Endodermal cell (in vitro differentiated cells): ENCODE data around the gene DHX8. TPM values are rescaled to one million over a fixed set of nuclear protein-coding genes. Genes with fewer than 3 reads are reported as not detected.
A peak's percentile ranks its signal among the peaks of the same experiment; 100 is the strongest.
"Not testable (repeated sequence)": the region's sequence is repeated elsewhere in the genome, so short reads cannot be mapped to it uniquely, and the experiment has no call there.

ENCODE experiments used
- DNase-seq: peaks from one replicate; pipeline ENCODE4 v3.0.0-alpha.2; 2017
- H3K27ac ChIP-seq: 2 replicates; pipeline ENCODE4 v1.5.1; 2013; ENCODE audit warnings: mild to moderate bottlenecking, low read depth, low read length, moderate library complexity
- H3K27me3 ChIP-seq: 2 replicates; pipeline ENCODE4 v1.6.1; 2013; ENCODE audit warnings: mild to moderate bottlenecking, low read length, moderate library complexity; ENCODE audit not compliant: insufficient read depth, control insufficient read depth, poor library complexity, severe bottlenecking
- H3K36me3 ChIP-seq: 2 replicates; pipeline ENCODE4 v1.7.0; 2013; ENCODE audit warnings: mild to moderate bottlenecking, low read length, moderate library complexity; ENCODE audit not compliant: control insufficient read depth, insufficient read depth
- H3K4me1 ChIP-seq: one replicate; pipeline ENCODE4 v1.7.0; 2013; ENCODE audit warnings: low read length; ENCODE audit not compliant: control insufficient read depth, insufficient read depth
- H3K4me3 ChIP-seq: 2 replicates; pipeline ENCODE4 v1.5.1; 2013; ENCODE audit warnings: mild to moderate bottlenecking, low read length, moderate library complexity
- H3K9ac ChIP-seq: 2 replicates; pipeline ENCODE4 v1.6.1; 2013; ENCODE audit warnings: mild to moderate bottlenecking, low read length, moderate library complexity; ENCODE audit not compliant: poor library complexity, severe bottlenecking; ENCODE audit errors: extremely low read depth
- H3K9me3 ChIP-seq: 2 replicates; pipeline ENCODE4 v1.6.1; 2013; ENCODE audit warnings: mild to moderate bottlenecking, low read length, moderate library complexity; ENCODE audit not compliant: control insufficient read depth
- H3K27ac Mint-ChIP-seq: 2 replicates; pipeline ENCODE4 v1.8.0; 2020; ENCODE audit warnings: mixed read lengths
- H3K27me3 Mint-ChIP-seq: 2 replicates; pipeline ENCODE4 v1.8.0; 2021; ENCODE audit warnings: mild to moderate bottlenecking, mixed read lengths; ENCODE audit not compliant: insufficient read depth
- H3K36me3 Mint-ChIP-seq: 2 replicates; pipeline ENCODE4 v1.8.0; 2020; ENCODE audit warnings: low read depth, mixed read lengths
- H3K4me1 Mint-ChIP-seq: 2 replicates; pipeline ENCODE4 v1.8.0; 2020; ENCODE audit warnings: mixed read lengths
- H3K4me3 Mint-ChIP-seq: 2 replicates; pipeline ENCODE4 v1.8.0; 2020; ENCODE audit warnings: mild to moderate bottlenecking, moderate library complexity, mixed read lengths
- H3K9me3 Mint-ChIP-seq: 2 replicates; pipeline ENCODE4 v1.8.0; 2020; ENCODE audit warnings: mild to moderate bottlenecking, mixed read lengths
- CTCF ChIP-seq: fragments of 200-600 bp; sonication (generic); conservative IDR thresholded peaks from 2 replicates; pipeline ENCODE4 v1.5.0; 2021; ENCODE audit warnings: antibody characterized with exemption, mild to moderate bottlenecking
- WGBS, 2 experiments: methylation state at CpG; one replicate each; pipeline versions ENCODE4 v1.1.5 to v1.1.7; 2013; ENCODE audit warnings: missing lambda C conversion rate in 2 of 2, mixed read lengths in 1 of 2; ENCODE audit not compliant: insufficient coverage in 1 of 2, insufficient read length in 1 of 2; 5-methylcytosine and 5-hydroxymethylcytosine counted together
- total RNA-seq, 2 donors: library from RNA; stranded (reverse); fragmentation: NEBNext Ultra II Directional in 1 of 2; extraction: Animal tissue kit (Norgen Biotek cat#: 25700) in 1 of 2; gene quantifications; 2 replicates in 1 of 2; 3 replicates in 1 of 2; pipeline ENCODE4 v1.2.1, GENCODE V29; 2021

Gene DHX8
- total RNA-seq, 2 donors from 2014 or later = 53.3 to 57.1 TPM

- H3K27me3 ChIP-seq = no peaks in the 10 kb centered on the region
- peaks cover 56% of the 10 kb centered on the region for H3K36me3 Mint-ChIP-seq
- H3K36me3 ChIP-seq = peaks cover 55% of the 10 kb centered on the region
- no peaks in the 10 kb centered on the region for H3K9me3 Mint-ChIP-seq
- no peak overlapping the region for H3K4me3 ChIP-seq
- no peak overlapping the region for H3K9ac ChIP-seq
- H3K27me3 Mint-ChIP-seq = no peaks in the 10 kb centered on the region
- no peak overlapping the region for H3K27ac ChIP-seq
- no peak overlapping the region for H3K4me3 Mint-ChIP-seq
- no peak for TF ChIP-seq CTCF
- WGBS, 2 experiments = 95 to 96% methylated on average over 4 of the region's 5 CpGs
- no peak overlapping the region for H3K27ac Mint-ChIP-seq
- H3K9me3 ChIP-seq = no peaks in the 10 kb centered on the region
- no peak for DNase-seq
- no peaks in the 10 kb centered on the region for H3K4me1 Mint-ChIP-seq
- H3K4me1 ChIP-seq = no peaks in the 10 kb centered on the region
Measured at GRCh38 chr17:43490621-43491020, 6.8 kb downstream of the DHX8 start.

GRCh38 chr17:43509440-43509839 is 25.7 kb downstream of the DHX8 start:
- not testable (repeated sequence) for H3K9me3 ChIP-seq, H3K27me3 ChIP-seq, DNase-seq, H3K4me3 Mint-ChIP-seq, H3K27ac ChIP-seq, H3K4me1 ChIP-seq, H3K4me3 ChIP-seq, H3K27me3 Mint-ChIP-seq, H3K9ac ChIP-seq, H3K4me1 Mint-ChIP-seq, H3K9me3 Mint-ChIP-seq, H3K27ac Mint-ChIP-seq
- WGBS, 2 experiments = 99 to 100% methylated on average over 1 to 7 of the region's 7 CpGs
- H3K36me3 Mint-ChIP-seq = peaks cover 72% of the 10 kb centered on the region
- H3K36me3 ChIP-seq = peaks cover 94% of the 10 kb centered on the region

- H3K27ac ChIP-seq, DNase-seq, H3K27me3 ChIP-seq, H3K9ac ChIP-seq, H3K27me3 Mint-ChIP-seq, H3K27ac Mint-ChIP-seq, H3K4me3 Mint-ChIP-seq, H3K9me3 ChIP-seq, H3K4me1 Mint-ChIP-seq, H3K9me3 Mint-ChIP-seq, H3K4me1 ChIP-seq, H3K4me3 ChIP-seq: not testable (repeated sequence)
- peaks cover 66% of the 10 kb centered on the region for H3K36me3 Mint-ChIP-seq
- 94 to 97% methylated on average over 2 to 3 of the region's 3 CpGs for WGBS, 2 experiments
- H3K36me3 ChIP-seq = peaks cover 88% of the 10 kb centered on the region
Measured at GRCh38 chr17:43511199-43511598, 27.4 kb downstream of the DHX8 start.

- H3K9ac ChIP-seq = no peak overlapping the region
- H3K27ac ChIP-seq = no peak overlapping the region
- H3K27me3 ChIP-seq = no peaks in the 10 kb centered on the region
- H3K36me3 Mint-ChIP-seq = peaks cover 63% of the 10 kb centered on the region
- H3K36me3 ChIP-seq = peaks cover 85% of the 10 kb centered on the region
- no peaks in the 10 kb centered on the region for H3K4me1 ChIP-seq
- H3K4me3 Mint-ChIP-seq = no peak overlapping the region
- no peak for DNase-seq
- peak overlapping the region; percentile 11 for H3K27ac Mint-ChIP-seq
- TF ChIP-seq CTCF = no peak
- H3K9me3 Mint-ChIP-seq = no peaks in the 10 kb centered on the region
- no peaks in the 10 kb centered on the region for H3K9me3 ChIP-seq
- H3K4me1 Mint-ChIP-seq = no peaks in the 10 kb centered on the region
- WGBS, 2 experiments = 90 to 100% methylated on average over 1 of the region's 1 CpG
- H3K4me3 ChIP-seq = no peak overlapping the region
- no peaks in the 10 kb centered on the region for H3K27me3 Mint-ChIP-seq
Measured at GRCh38 chr17:43515656-43516055, 31.9 kb downstream of the DHX8 start.
